ENCODE results near the gene GBP3. TPM values are rescaled to one million over a fixed set of nuclear protein-coding genes. Genes with fewer than 3 reads are reported as not detected.
A peak's percentile ranks its signal among the peaks of the same experiment; 100 is the strongest.

Gene GBP3
- total RNA-seq, 1 donor from 2014 or later: 3.7 TPM

GRCh38 chr1:88998716-88999115 is 23.9 kb downstream of the GBP3 start:
- H3K27me3 ChIP-seq (ENCODE audit: control insufficient read depth, insufficient read depth, low read length): no peaks in the 10 kb centered on the region
- H3K36me3 ChIP-seq (ENCODE audit: control insufficient read depth, insufficient read depth, low read length): no peaks in the 10 kb centered on the region
- FAIRE-seq: no peak
- no peak overlapping the region for H3K4me3 ChIP-seq (ENCODE audit: low read depth, low read length)
- TF ChIP-seq, protein P1, sequence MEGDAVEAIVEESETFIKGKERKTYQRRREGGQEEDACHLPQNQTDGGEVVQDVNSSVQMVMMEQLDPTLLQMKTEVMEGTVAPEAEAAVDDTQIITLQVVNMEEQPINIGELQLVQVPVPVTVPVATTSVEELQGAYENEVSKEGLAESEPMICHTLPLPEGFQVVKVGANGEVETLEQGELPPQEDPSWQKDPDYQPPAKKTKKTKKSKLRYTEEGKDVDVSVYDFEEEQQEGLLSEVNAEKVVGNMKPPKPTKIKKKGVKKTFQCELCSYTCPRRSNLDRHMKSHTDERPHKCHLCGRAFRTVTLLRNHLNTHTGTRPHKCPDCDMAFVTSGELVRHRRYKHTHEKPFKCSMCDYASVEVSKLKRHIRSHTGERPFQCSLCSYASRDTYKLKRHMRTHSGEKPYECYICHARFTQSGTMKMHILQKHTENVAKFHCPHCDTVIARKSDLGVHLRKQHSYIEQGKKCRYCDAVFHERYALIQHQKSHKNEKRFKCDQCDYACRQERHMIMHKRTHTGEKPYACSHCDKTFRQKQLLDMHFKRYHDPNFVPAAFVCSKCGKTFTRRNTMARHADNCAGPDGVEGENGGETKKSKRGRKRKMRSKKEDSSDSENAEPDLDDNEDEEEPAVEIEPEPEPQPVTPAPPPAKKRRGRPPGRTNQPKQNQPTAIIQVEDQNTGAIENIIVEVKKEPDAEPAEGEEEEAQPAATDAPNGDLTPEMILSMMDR (IDR thresholded peaks at IDR 0.05; ENCODE audit: insufficient read depth, low read length, severe bottlenecking): peak; percentile 32
- DNase-seq (ENCODE audit: low read depth): peak; percentile 70

- no peaks in the 10 kb centered on the region for H3K36me3 ChIP-seq (ENCODE audit: control insufficient read depth, insufficient read depth, low read length)
- FAIRE-seq (no peak), DNase-seq (ENCODE audit: low read depth) (no peak)
- H3K4me3 ChIP-seq (ENCODE audit: low read depth, low read length): no peak overlapping the region
- TF ChIP-seq, protein P1 (IDR thresholded peaks at IDR 0.05; ENCODE audit: insufficient read depth, low read length, severe bottlenecking): no peak
- no peaks in the 10 kb centered on the region for H3K27me3 ChIP-seq (ENCODE audit: control insufficient read depth, insufficient read depth, low read length)
Measured at GRCh38 chr1:88990426-88990825, 32.2 kb downstream of the GBP3 start.

GRCh38 chr1:88985692-88986091 is 37.0 kb downstream of the GBP3 start:
- H3K36me3 ChIP-seq (ENCODE audit: control insufficient read depth, insufficient read depth, low read length): peaks cover 1% of the 10 kb centered on the region
- TF ChIP-seq, protein P1 (IDR thresholded peaks at IDR 0.05; ENCODE audit: insufficient read depth, low read length, severe bottlenecking): no peak
- H3K27me3 ChIP-seq (ENCODE audit: control insufficient read depth, insufficient read depth, low read length): no peaks in the 10 kb centered on the region
- peak; percentile 47 for DNase-seq (ENCODE audit: low read depth)
- H3K4me3 ChIP-seq (ENCODE audit: low read depth, low read length): no peak overlapping the region
- no peak for FAIRE-seq

- TF ChIP-seq, protein P1 (IDR thresholded peaks at IDR 0.05; ENCODE audit: insufficient read depth, low read length, severe bottlenecking): no peak
- H3K27me3 ChIP-seq (ENCODE audit: control insufficient read depth, insufficient read depth, low read length): no peaks in the 10 kb centered on the region
- peaks cover 1% of the 10 kb centered on the region for H3K36me3 ChIP-seq (ENCODE audit: control insufficient read depth, insufficient read depth, low read length)
- no peak overlapping the region for H3K4me3 ChIP-seq (ENCODE audit: low read depth, low read length)
- DNase-seq (ENCODE audit: low read depth): peak; percentile 92
- no peak for FAIRE-seq
Measured at GRCh38 chr1:88985032-88985431, 37.6 kb downstream of the GBP3 start.

- no peak overlapping the region for H3K4me3 ChIP-seq (ENCODE audit: low read depth, low read length)
Measured at GRCh38 chr1:88984569-88984968, 38.1 kb downstream of the GBP3 start.

More at GRCh38 chr1:88984569-88984968, 38.1 kb downstream of the GBP3 start:
- DNase-seq (ENCODE audit: low read depth): no peak
- H3K36me3 ChIP-seq (ENCODE audit: control insufficient read depth, insufficient read depth, low read length): peaks cover 1% of the 10 kb centered on the region
- no peaks in the 10 kb centered on the region for H3K27me3 ChIP-seq (ENCODE audit: control insufficient read depth, insufficient read depth, low read length)
- TF ChIP-seq, protein P1 (IDR thresholded peaks at IDR 0.05; ENCODE audit: insufficient read depth, low read length, severe bottlenecking): no peak
- no peak for FAIRE-seq

Data from bronchial epithelial cell (primary cell).